DOHH2 (cell line): ENCODE results near the gene UGT8.
A peak's percentile ranks its signal among the peaks of the same experiment; 100 is the strongest.

Experiments used
- H3F3A ChIP-seq: fragments of 200-600 bp; sonication (generic), shearing (Covaris generic); 2 replicates; pipeline ENCODE4 v1.6.0; 2016; ENCODE audit warnings: antibody characterized with exemption, mild to moderate bottlenecking; ENCODE audit not compliant: control insufficient read depth, insufficient read depth
- H3K27ac ChIP-seq: fragments of 200-600 bp; sonication (generic); 2 replicates; pipeline ENCODE4 v1.5.1; 2014; ENCODE audit warnings: low read depth, mild to moderate bottlenecking, low read length, moderate library complexity
- H3K27me3 ChIP-seq: fragments of 200-600 bp; sonication (generic); 2 replicates; pipeline ENCODE4 v1.6.1; 2014; ENCODE audit warnings: mild to moderate bottlenecking, low read length, mixed read lengths; ENCODE audit not compliant: control insufficient read depth
- H3K36me3 ChIP-seq: fragments of 200-600 bp; sonication (generic); 2 replicates; pipeline ENCODE4 v1.6.1; 2014; ENCODE audit warnings: mild to moderate bottlenecking, low read length, moderate library complexity, mixed read lengths; ENCODE audit not compliant: control insufficient read depth
- H3K4me1 ChIP-seq: fragments of 200-600 bp; sonication (generic); 2 replicates; pipeline ENCODE4 v1.6.1; 2014; ENCODE audit warnings: mild to moderate bottlenecking, low read length, mixed read lengths; ENCODE audit not compliant: control insufficient read depth
- H3K4me2 ChIP-seq: fragments of 200-600 bp; sonication (generic); 2 replicates; pipeline ENCODE4 v1.6.0; 2014; ENCODE audit warnings: mild to moderate bottlenecking, low read length, moderate library complexity
- H3K4me3 ChIP-seq: fragments of 200-600 bp; sonication (generic); 2 replicates; pipeline ENCODE4 v1.5.1; 2014; ENCODE audit warnings: mild to moderate bottlenecking, low read length, mixed read lengths
- H3K79me2 ChIP-seq: fragments of 200-600 bp; sonication (generic); 2 replicates; pipeline ENCODE4 v1.6.1; 2014; ENCODE audit warnings: mild to moderate bottlenecking, low read length, mixed read lengths; ENCODE audit not compliant: control insufficient read depth
- H3K9me2 ChIP-seq: fragments of 200-600 bp; sonication (generic); replicated peaks from 2 replicates; pipeline ENCODE4 v1.6.1; 2014; ENCODE audit warnings: mild to moderate bottlenecking, low read length, mixed read lengths; ENCODE audit not compliant: control insufficient read depth
- H3K9me3 ChIP-seq: fragments of 200-600 bp; sonication (generic); 2 replicates; pipeline ENCODE4 v1.6.1; 2014; ENCODE audit warnings: antibody characterized with exemption, low read length, mixed read lengths; ENCODE audit not compliant: control insufficient read depth, insufficient read depth
- H4K20me1 ChIP-seq: fragments of 200-600 bp; sonication (generic); 2 replicates; pipeline ENCODE4 v1.6.0; 2014; ENCODE audit warnings: low read depth, mild to moderate bottlenecking, antibody characterized with exemption, low read length, moderate library complexity; ENCODE audit not compliant: control insufficient read depth, insufficient read depth
- CTCF ChIP-seq: fragments of 200-600 bp; sonication (generic); IDR thresholded peaks from one replicate; pipeline ENCODE4 v1.5.1; 2014; ENCODE audit warnings: antibody characterized with exemption, mild to moderate bottlenecking, low read depth, low read length; ENCODE audit not compliant: poor library complexity, severe bottlenecking
- EZH2phosphoT487 ChIP-seq: fragments of 200-600 bp; sonication (generic); IDR thresholded peaks from 2 replicates; pipeline ENCODE4 v1.6.1; 2017; ENCODE audit warnings: borderline replicate concordance, mild to moderate bottlenecking, antibody characterized with exemption, low read length, moderate library complexity, mixed read lengths

The UGT8 gene

DNA sequence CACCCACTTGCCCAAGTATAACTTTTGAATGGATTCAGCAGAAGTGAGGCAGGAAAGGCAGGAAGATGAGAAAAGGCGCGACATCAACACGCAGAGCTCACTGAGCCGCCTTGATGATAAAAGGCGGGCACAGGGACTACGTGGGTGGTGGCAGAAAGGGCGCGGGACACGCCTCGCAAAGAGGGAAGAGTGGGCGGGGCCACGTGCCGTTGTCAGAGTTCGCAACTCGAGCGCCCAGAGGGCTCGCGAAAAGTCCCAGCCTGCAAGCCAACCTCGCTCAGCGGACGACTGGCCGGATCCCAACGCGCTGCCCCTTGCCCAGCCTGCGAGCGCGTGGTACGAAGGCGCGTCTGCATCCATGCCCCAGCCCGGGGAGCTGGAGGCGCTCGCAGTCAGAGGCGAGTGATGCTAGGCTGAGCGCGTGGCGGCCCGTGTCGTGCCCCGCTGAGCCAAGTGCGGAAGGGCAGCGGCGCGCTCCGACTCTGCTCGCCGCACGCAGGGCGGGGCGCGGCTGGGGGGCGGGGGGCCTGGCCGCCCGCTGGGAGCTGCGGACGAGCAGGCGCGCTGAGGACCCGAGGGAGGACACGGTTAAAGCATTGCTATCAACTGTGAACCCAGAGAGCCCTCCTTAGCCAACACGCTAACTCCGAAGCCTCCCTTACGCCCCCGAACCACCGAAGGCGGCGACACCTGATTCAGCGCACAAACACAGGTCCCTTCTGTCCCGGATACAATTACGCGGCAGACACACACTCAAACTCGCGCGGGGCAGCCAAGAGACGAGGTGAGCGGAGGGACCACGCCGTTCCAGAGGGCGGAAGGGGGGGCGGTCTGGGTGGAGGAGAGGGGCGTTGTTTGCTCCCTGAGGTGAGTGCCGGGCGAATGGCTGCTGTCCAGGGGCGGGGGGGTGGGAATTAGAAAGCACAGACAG, at the start of gene UGT8:
UGT8 (plus strand) TSS at position 617 of the 931 bp plus-strand sequence. CDS start 24,074 bp downstream, outside the sequence.
- H3K27me3 ChIP-seq: no peaks in the 10 kb centered on the region
- no peaks in the 10 kb centered on the region for H3K9me2 ChIP-seq
- no peak for TF ChIP-seq EZH2phosphoT487
- no peak for TF ChIP-seq CTCF
- peaks cover 36% of the 10 kb centered on the region for H3K4me1 ChIP-seq
- H3K27ac ChIP-seq: peak within 1 kb of the TSS; percentile 93
- H3F3A ChIP-seq: peaks cover 33% of the 10 kb centered on the region
- peaks cover 21% of the 10 kb centered on the region for H3K36me3 ChIP-seq
- H3K79me2 ChIP-seq: peaks cover 44% of the 10 kb centered on the region
- H3K9me3 ChIP-seq: peaks cover 9% of the 10 kb centered on the region; the same call in 1 of the 2 replicates
- H3K4me2 ChIP-seq: peak within 1 kb of the TSS; percentile 72
- H3K4me3 ChIP-seq: peak within 1 kb of the TSS; percentile 91
- H4K20me1 ChIP-seq: no peaks in the 10 kb centered on the region

GRCh38 chr4:114549638-114550037, 49.0 kb upstream of the UGT8 start:
- H3F3A ChIP-seq: no peaks in the 10 kb centered on the region
- no peaks in the 10 kb centered on the region for H3K79me2 ChIP-seq
- H3K9me3 ChIP-seq: peaks cover 8% of the 10 kb centered on the region; the same call in 1 of the 2 replicates
- no peak overlapping the region for H3K4me3 ChIP-seq
- H3K4me1 ChIP-seq: no peaks in the 10 kb centered on the region
- H3K27ac ChIP-seq: no peak overlapping the region
- no peak for TF ChIP-seq EZH2phosphoT487
- TF ChIP-seq CTCF: no peak
- H4K20me1 ChIP-seq: no peaks in the 10 kb centered on the region
- no peaks in the 10 kb centered on the region for H3K36me3 ChIP-seq
- H3K9me2 ChIP-seq: no peaks in the 10 kb centered on the region
- no peak overlapping the region for H3K4me2 ChIP-seq
- no peaks in the 10 kb centered on the region for H3K27me3 ChIP-seq

DNA sequence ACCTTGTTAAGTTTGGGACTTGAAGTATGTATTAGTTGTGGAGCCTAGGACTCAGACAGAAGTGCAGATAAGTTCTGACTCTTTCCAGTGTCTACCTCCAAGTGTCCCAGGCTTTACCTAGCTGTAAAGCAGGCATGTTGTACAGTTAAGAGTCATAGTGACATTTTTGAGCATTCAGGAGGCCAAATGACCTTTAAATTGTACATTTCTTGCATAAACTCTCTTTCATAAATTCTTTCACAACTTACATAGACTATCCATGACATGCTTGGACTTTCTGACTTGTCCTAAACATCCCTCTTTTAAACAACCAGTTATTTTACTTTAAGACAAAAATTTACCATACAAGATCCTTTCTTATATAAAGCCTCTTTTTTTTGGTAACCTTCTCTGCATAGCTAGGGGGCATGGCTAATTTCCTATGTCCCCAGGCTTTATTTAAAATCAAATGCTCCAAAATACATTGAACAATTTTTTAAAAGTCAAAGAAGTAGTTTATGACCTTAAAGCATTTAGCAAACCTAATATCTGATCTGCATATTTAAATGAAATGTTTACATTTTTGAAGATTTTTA, 40.1 kb upstream of the UGT8 start:
- TF ChIP-seq EZH2phosphoT487: no peak
- TF ChIP-seq CTCF: no peak
- Histone ChIP-seq H3K4me2 (no peak overlapping the region), H3K36me3 (no peaks in the 10 kb centered on the region), H3K4me1 (no peaks in the 10 kb centered on the region), H4K20me1 (no peaks in the 10 kb centered on the region), H3F3A (no peaks in the 10 kb centered on the region), H3K27me3 (no peaks in the 10 kb centered on the region), H3K27ac (no peak overlapping the region), H3K79me2 (no peaks in the 10 kb centered on the region), H3K9me2 (no peaks in the 10 kb centered on the region), H3K9me3 (peaks cover 12% of the 10 kb centered on the region), H3K4me3 (no peak overlapping the region)
